ENCODE data around the gene LOX.

LOX gene

GRCh38 chr5:122078116-122079110 is at the start of gene LOX:
LOX (minus strand) TSS chr5:122078259; CDS start chr5:122077985, 274 bp downstream.
- no peak for DNase-seq (ENCODE audit: low spot score)

DNA sequence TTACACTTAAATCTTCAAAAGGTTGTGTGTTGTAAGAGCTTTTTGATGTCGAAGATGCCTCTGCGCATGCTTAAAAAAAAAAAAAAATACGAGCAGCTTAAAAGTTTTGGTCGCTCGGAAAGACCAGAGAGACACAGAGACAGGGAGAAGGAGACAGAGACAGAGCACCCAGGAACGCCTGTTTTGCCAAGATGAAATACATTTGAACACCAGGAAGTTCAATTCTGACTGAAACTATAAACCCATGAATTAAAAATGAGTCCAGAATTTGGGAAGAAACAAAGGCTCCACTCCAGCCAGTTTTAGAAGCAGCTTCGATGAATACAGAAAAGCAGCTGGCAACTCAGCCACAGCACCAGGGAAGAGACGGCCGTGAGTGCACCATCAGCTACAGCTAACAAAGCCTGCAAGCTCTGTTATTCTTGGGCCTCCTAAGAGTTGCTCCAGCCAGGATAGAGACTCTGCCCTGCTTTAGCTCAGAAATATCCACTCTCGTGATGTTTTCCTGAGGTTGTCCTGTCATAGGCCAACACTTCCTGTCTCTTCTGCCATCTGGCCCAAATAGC is 48.8 kb upstream of the LOX start:
- no peak for DNase-seq (ENCODE audit: low spot score)

DNA sequence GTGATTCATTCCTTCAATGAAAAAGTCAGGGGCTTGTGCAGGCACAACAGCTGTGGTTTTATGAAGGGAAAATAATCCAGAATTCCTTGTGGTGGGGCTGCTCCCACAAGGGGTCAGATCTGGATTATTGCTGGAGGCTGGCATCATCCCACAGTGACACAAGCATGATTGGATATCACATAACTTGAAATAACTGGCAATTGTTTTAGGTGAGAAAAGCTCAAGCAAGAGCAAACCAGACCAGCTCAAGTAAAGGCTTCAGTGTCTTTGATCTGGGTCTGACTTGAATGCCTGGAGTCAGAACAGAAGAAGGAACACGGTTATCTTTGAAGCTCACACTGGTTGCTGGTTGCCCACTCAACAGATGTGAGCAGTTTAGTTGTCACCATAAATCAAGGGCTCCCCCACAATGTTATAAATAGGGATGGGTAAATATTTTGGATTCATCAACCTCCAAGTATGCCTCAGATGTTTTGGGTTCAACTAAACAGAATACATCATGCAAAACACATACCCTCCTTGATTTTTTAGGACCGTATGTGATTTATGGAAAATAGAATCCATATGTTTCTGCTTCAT is 48.2 kb upstream of the LOX start:
- DNase-seq (ENCODE audit: low spot score) = no peak

DNA sequence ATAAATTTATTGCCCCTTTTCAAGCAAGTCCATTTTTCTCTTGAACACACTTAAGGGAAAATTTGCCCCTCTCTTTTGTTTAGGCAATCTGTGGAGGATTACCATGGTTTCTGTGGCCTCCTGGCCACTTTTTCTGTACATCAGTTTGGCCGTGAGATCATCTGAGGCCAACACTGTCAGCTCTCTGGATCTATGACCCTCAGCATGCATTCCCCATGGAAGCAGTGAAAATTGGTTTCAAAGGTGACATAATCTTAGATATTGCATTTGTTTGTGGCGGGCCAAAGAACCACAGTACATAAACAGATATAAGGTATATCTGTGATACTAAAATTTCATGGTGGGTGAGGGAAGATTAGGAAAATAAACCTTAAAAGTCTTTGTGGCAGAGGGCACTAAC is 46.7 kb upstream of the LOX start:
- DNase-seq (ENCODE audit: low spot score) = no peak

DNA sequence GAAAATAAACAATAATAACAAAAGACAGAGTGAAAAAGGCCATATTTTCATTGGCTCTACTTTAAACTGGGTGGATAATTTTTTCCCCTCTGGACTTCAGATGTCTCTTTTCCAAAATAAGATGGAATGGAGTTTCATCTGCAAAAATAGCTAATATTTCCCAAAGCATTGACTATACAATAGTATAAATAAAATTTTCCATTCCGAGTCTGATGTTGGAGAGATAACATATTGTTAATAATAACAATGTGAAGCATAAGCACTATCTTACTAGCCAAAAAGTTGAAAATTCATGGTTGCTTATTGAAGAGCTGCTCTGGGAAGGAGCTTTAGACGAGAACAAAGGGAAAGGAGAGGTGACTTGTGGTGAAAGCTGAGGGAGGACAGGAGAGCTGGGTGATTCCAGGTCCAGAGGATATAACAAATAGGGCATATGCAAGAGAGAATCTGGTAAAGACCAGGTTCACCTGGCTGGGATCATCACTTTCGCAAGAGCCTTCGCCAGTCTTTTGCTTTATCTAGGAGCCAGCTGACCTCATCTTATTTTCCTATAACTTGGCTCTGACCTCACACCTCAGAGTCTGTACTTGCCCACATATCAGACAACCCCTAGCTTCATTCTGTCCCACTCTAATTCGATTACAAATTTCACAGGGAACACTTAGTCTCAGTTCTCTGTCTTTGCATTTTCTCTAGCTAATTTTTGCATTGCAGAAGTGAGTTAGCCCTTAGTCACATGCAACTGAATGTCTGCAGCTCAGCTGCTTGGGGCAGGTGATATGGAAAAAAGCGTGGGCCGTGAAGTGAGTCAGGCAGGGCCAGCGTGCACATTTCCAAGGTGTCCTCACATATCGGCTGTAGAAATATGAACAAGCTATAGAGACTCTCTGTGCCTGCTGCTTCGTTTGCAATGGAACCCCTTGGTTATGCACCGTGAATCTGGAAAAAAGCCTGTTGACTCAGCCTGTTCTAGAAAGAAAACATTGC is 43.7 kb upstream of the LOX start:
- no peak for DNase-seq (ENCODE audit: low spot score)

GRCh38 chr5:122120957-122121356 is 42.9 kb upstream of the LOX start:
- no peak for DNase-seq (ENCODE audit: low spot score)

DNA sequence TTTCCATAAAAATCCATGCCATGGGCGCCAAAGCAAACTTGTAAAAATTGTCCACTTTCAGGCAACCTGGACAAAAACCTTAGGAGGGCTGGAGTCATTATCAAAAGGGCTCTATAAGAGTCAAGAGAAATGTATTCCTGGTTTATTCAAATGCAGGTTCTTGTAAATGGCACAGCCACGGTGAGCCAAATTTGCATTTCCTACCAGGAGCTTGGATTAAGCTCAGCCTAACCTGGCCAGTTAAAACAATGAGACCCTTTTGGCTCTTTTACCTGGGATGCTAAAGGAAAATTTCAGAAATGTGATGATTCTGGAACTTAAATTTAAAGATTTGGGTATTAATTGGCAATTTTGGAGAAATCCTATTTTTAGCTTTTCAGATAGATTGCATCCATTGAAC is 42.4 kb upstream of the LOX start:
- no peak for DNase-seq (ENCODE audit: low spot score)

DNA sequence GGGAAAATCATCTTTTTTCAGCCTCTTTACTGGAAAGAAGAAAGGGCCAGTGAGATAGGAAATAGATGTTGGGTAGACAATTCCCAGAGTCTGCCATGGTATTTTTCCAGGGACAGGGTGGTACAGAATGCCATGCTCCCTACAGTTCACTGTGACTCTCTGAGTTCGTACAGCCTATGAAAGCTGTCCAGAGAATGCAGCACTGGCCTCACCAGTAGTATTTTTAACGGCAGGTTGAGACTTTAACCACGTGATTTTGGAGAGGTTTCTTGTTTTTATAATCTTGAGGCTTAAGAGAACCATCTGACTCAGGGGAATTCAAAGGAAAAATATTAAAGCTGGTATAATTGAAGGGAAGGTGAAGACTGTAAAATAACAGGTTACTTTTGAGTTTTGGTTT is 41.1 kb upstream of the LOX start:
- DNase-seq (ENCODE audit: low spot score) = no peak

- DNase-seq (ENCODE audit: low spot score) = no peak
Measured at GRCh38 chr5:122118356-122118948, 40.4 kb upstream of the LOX start.

GRCh38 chr5:122114501-122114900 is 36.4 kb upstream of the LOX start:
- DNase-seq (ENCODE audit: low spot score) = no peak

DNA sequence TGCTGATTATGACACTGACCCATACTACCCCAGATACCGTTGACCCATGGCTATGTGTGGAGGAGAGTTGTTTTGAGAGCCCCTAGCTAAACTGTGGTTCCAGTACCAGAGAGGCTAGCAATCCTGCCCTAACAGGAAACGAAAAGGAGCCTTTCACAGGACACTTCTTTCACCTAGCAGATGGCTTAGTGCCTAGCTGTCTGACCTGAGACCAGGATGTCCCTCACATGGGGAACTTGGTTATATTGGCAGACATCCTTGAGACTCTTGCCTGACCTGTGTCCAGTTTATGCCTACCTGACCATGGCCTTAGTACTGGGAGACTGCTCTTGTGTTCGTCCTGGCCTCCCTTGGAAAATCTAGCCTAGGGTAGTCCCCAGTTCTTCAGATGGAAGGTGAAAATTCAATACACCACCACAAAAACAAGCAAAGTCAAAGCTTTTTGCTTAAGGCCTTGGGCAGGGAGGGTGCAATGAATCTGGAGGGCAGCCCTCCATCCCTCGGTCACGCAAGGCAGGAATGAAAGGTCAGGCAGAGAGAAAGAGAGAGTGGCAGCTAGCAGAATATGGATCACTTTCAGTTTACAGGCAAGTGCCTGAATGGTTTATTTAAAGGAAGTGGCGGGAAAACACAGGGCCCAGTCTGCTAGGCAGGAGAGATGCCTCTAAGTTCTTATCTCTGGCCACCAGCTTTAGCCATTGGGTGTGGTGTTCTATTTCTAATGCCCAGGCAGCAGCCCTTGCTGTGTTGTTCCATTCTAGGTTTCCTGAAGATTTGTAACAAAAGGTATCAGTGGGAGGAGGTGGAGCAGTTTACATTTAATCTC is 34.9 kb upstream of the LOX start:
- no peak for DNase-seq (ENCODE audit: low spot score)

GRCh38 chr5:122112063-122112462 is 34.0 kb upstream of the LOX start:
- DNase-seq (ENCODE audit: low spot score) = no peak

- DNase-seq (ENCODE audit: low spot score) = no peak
Measured at GRCh38 chr5:122111460-122111859, 33.4 kb upstream of the LOX start.

DNA sequence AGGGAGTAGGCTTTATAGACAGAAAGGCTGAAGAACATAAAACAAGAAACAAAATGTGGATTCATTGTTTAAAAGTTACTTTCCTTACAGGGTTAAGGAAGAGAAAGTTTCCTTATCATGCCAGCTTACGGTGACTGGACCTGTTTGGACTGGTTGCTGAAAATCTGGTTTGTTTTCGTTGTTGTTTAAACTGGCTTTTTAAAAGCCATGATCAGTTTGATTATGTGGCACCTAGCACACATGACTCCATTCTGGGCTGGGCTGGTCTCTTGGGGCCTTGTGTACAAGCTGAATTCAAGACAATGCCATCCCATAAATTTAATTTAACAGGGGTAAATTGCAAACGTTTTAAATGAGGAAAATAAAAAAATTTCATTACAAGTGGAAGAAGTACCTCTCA is 32.9 kb upstream of the LOX start:
- DNase-seq (ENCODE audit: low spot score) = no peak

- no peak for DNase-seq (ENCODE audit: low spot score)
Measured at GRCh38 chr5:122107016-122107415, 29.0 kb upstream of the LOX start.

DNA sequence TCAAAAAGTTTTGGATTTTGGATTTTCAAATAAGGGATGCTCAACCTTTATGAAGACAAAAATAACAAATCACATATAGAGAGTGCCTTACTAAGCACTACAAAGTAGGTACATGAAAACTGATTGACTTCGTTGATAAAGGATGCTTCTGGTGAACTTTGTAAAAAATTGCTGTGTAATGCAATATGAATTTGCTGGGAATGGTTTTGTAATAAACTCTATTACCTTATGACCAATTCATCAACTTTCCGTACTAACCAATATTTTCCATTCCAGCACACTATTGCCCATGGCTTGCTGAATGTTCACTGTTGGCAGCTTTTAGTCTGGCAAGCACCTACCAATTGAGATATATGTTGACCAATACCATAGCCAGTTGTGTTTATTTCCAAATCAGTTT is 27.9 kb upstream of the LOX start:
- no peak for DNase-seq (ENCODE audit: low spot score)

DNA sequence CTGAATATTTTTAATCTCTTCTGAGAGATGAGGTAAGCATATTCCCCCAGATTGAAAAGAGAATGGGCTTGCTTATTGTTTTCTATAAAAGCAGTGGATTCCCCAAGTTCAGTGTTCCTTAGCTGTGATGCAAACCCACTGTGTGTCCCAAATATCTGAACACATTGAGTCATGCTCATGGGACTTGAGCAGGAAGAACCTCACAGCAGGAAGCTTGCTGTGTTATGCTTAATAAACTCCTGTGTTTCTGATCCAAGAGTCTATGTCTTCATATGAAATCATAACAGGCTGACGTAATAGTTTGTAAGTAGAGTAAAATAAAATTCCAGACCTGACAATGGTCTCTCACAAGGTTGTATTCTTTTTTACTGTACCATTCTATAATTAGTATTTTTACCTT is 24.8 kb upstream of the LOX start:
- DNase-seq (ENCODE audit: low spot score) = no peak

DNA sequence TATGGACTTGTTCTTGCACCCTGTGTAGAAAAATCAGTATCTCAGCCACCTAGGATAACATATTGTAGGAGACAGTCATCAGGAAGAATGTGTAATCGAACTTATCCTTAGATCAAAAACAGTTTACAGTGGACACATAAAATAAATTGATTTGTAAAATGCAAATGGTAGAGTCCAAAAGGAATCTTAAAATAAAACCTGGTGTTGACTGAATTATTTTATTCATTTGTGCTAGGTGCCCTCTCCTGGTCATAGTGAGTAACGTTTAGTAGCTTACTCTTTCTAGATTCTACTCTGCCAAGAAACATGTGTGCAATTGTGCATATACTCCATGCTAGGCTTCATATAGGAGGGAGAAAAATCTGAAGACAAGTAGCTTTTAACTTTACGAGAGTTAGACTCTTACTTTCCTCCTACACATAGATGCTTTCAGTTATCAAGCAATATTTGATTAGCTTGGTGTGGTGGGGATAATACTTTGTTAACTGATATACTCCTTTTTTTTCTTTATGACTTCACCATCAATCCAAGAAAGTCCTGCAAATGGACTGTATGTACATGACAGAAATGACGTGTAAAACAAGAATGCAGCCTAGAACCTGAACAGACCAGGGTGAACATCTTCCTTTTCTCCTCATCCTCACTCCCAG is 23.7 kb upstream of the LOX start:
- peak; percentile 24 for DNase-seq (ENCODE audit: low spot score)

DNA sequence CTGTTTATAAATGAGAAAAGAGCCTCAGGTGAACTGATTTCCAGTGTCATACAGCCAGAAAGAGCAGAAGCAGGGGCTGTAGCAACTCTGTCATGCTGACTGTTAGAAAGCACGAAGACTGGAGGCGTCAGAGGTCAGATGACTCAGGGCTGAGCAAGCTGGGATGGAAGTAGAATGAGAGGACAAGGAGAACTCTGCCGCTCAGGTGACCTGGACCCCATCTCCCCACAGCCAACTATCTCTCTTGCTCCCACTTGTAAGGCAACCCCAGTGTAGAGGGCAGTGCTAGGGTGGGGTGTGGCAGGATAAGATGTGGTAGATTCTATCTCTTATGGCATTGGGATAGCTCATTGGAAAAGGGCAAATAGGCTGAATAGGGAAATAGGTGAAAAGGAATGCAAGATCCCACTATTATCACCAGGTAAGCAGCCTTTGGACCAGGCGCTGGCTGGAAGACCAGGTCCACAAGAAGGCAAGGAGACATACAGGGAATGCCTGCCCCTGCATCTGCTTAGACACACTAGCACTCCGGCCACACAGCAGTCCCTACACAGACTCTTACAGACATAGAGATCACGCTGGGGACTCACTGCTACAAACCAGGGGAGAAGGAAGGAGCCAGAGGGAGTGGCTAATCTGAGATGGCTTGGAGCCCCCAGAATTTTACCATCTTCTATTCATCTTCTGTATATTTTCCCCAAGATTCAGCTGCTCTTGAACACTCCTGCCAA is 21.2 kb upstream of the LOX start:
- no peak for DNase-seq (ENCODE audit: low spot score)
